ENCODE results near the gene HRH3. TPM values are rescaled to one million over a fixed set of nuclear protein-coding genes. Genes with fewer than 3 reads are reported as not detected.

The HRH3 gene
- total RNA-seq, 2 donors from 2014 or later = 0.44 TPM; not detected in 1

- Histone ChIP-seq H3K27ac (ENCODE audit: low read depth, low read length) (no peak overlapping the region), H3K9ac (ENCODE audit: extremely low read depth, low read length, poor library complexity, severe bottlenecking) (no peak overlapping the region), H3K27me3 (ENCODE audit: control insufficient read depth, insufficient read depth, low read length, poor library complexity, severe bottlenecking) (no peaks in the 10 kb centered on the region), H3K9me3 (ENCODE audit: control insufficient read depth, low read length) (peaks cover 24% of the 10 kb centered on the region), H3K4me1 (ENCODE audit: control insufficient read depth, insufficient read depth, low read length) (no peaks in the 10 kb centered on the region), H3K36me3 (ENCODE audit: control insufficient read depth, insufficient read depth, low read length) (peaks cover 56% of the 10 kb centered on the region), H3K4me3 (ENCODE audit: low read length) (no peak overlapping the region)
- Mint-ChIP-seq H3K4me1 (no peaks in the 10 kb centered on the region), H3K4me3 (no peak overlapping the region), H3K36me3 (ENCODE audit: low read depth) (peaks cover 66% of the 10 kb centered on the region), H3K9me3 (peaks cover 22% of the 10 kb centered on the region), H3K27ac (no peak overlapping the region), H3K27me3 (ENCODE audit: insufficient read depth) (no peaks in the 10 kb centered on the region)
- 92 to 95% methylated on average over 6 to 9 of the region's 10 CpGs for WGBS, 2 experiments (ENCODE audit: insufficient coverage in 1 of 2, insufficient read length in 1 of 2)
- no peak for DNase-seq
- no peak for TF ChIP-seq CTCF (conservative IDR thresholded peaks at IDR 0.05)
Observed at GRCh38 chr20:62266340-62266739, 46.3 kb upstream of the HRH3 start.

- Mint-ChIP-seq H3K27me3 (ENCODE audit: insufficient read depth) (no peaks in the 10 kb centered on the region), H3K4me1 (no peaks in the 10 kb centered on the region), H3K36me3 (ENCODE audit: low read depth) (peaks cover 70% of the 10 kb centered on the region), H3K4me3 (no peak overlapping the region), H3K9me3 (peaks cover 22% of the 10 kb centered on the region), H3K27ac (no peak overlapping the region)
- H3K27me3 ChIP-seq (ENCODE audit: control insufficient read depth, insufficient read depth, low read length, poor library complexity, severe bottlenecking) = no peaks in the 10 kb centered on the region
- 100% methylated on average over 1 of the region's 1 CpG; no CpG with 5 or more reads in 1 of the 2 experiments for WGBS, 2 experiments (ENCODE audit: insufficient coverage in 1 of 2, insufficient read length in 1 of 2)
- no peak overlapping the region for H3K9ac ChIP-seq (ENCODE audit: extremely low read depth, low read length, poor library complexity, severe bottlenecking)
- no peak overlapping the region for H3K27ac ChIP-seq (ENCODE audit: low read depth, low read length)
- no peak overlapping the region for H3K4me3 ChIP-seq (ENCODE audit: low read length)
- no peaks in the 10 kb centered on the region for H3K4me1 ChIP-seq (ENCODE audit: control insufficient read depth, insufficient read depth, low read length)
- TF ChIP-seq CTCF (conservative IDR thresholded peaks at IDR 0.05) = no peak
- DNase-seq = no peak
- H3K9me3 ChIP-seq (ENCODE audit: control insufficient read depth, low read length) = peaks cover 24% of the 10 kb centered on the region
- peaks cover 62% of the 10 kb centered on the region for H3K36me3 ChIP-seq (ENCODE audit: control insufficient read depth, insufficient read depth, low read length)
Observed at GRCh38 chr20:62265365-62265764, 45.3 kb upstream of the HRH3 start.

GRCh38 chr20:62263396-62263795 lies 43.3 kb upstream of the HRH3 start:
- Mint-ChIP-seq H3K9me3 (peaks cover 22% of the 10 kb centered on the region), H3K36me3 (ENCODE audit: low read depth) (peaks cover 82% of the 10 kb centered on the region), H3K27ac (no peak overlapping the region), H3K4me1 (no peaks in the 10 kb centered on the region), H3K4me3 (no peak overlapping the region), H3K27me3 (ENCODE audit: insufficient read depth) (no peaks in the 10 kb centered on the region)
- Histone ChIP-seq H3K4me1 (ENCODE audit: control insufficient read depth, insufficient read depth, low read length) (no peaks in the 10 kb centered on the region), H3K9ac (ENCODE audit: extremely low read depth, low read length, poor library complexity, severe bottlenecking) (no peak overlapping the region), H3K27me3 (ENCODE audit: control insufficient read depth, insufficient read depth, low read length, poor library complexity, severe bottlenecking) (no peaks in the 10 kb centered on the region), H3K27ac (ENCODE audit: low read depth, low read length) (no peak overlapping the region), H3K4me3 (ENCODE audit: low read length) (no peak overlapping the region), H3K36me3 (ENCODE audit: control insufficient read depth, insufficient read depth, low read length) (peaks cover 71% of the 10 kb centered on the region), H3K9me3 (ENCODE audit: control insufficient read depth, low read length) (peaks cover 24% of the 10 kb centered on the region)
- DNase-seq = no peak
- 94 to 95% methylated on average over 14 of the region's 14 CpGs for WGBS, 2 experiments (ENCODE audit: insufficient coverage in 1 of 2, insufficient read length in 1 of 2)
- TF ChIP-seq CTCF (conservative IDR thresholded peaks at IDR 0.05) = no peak
